WTC11 (cell line): ENCODE results near the gene FN3K.

Source experiments
- CREB1 ChIP-seq: sonication (generic); formaldehyde crosslinking; IDR thresholded peaks from 2 replicates; pipeline ENCODE4 v1.8.0; 2023; ENCODE audit warnings: mild to moderate bottlenecking, missing genetic modification reagents
- ESRRA ChIP-seq: sonication (generic); formaldehyde crosslinking; IDR thresholded peaks from 2 replicates; pipeline ENCODE4 v1.8.1; 2022; ENCODE audit warnings: mild to moderate bottlenecking, missing genetic modification reagents, borderline replicate concordance
- NFE2L1 ChIP-seq: sonication (generic); formaldehyde crosslinking; IDR thresholded peaks from 2 replicates; pipeline ENCODE4 v1.8.1; 2023; ENCODE audit warnings: missing genetic modification reagents
- NR3C1 ChIP-seq: sonication (generic); formaldehyde crosslinking; conservative IDR thresholded peaks from 2 replicates; pipeline ENCODE4 v1.8.1; 2023; ENCODE audit warnings: low read depth, mild to moderate bottlenecking, missing genetic modification reagents
- TEAD4 ChIP-seq: sonication (generic); formaldehyde crosslinking; IDR thresholded peaks from 2 replicates; pipeline ENCODE4 v1.8.0; 2022; ENCODE audit warnings: mild to moderate bottlenecking, missing genetic modification reagents
- ZNF121 ChIP-seq: sonication (generic); formaldehyde crosslinking; IDR thresholded peaks from 2 replicates; pipeline ENCODE4 v1.8.0; 2023; ENCODE audit warnings: missing genetic modification reagents
- ZNF416 ChIP-seq: fragments of 250-450 bp; sonication (Bioruptor Pico); IDR thresholded peaks from 2 replicates; pipeline ENCODE4 v1.9.0; 2021; ENCODE audit warnings: mild to moderate bottlenecking, inconsistent platforms
- TF ChIP-seq, protein P1 (sequence below): sonication (generic); formaldehyde crosslinking; IDR thresholded peaks from 2 replicates; pipeline ENCODE4 v1.8.1; 2022; ENCODE audit warnings: missing genetic modification reagents, borderline replicate concordance
- TF ChIP-seq, protein P2 (sequence below): fragments of 200-600 bp; IDR thresholded peaks from 2 replicates; pipeline ENCODE4 v1.8.0; 2022; ENCODE audit warnings: antibody characterized with exemption
- TF ChIP-seq, protein P3 (sequence below): sonication (generic); formaldehyde crosslinking; IDR thresholded peaks from 2 replicates; pipeline ENCODE4 v1.8.1; 2022; ENCODE audit warnings: mild to moderate bottlenecking, missing genetic modification reagents, moderate library complexity, borderline replicate concordance
- TF ChIP-seq, protein P4 (sequence below): sonication (generic); formaldehyde crosslinking; IDR thresholded peaks from 2 replicates; pipeline ENCODE4 v1.8.0; 2023; ENCODE audit warnings: missing genetic modification reagents
- TF ChIP-seq, protein P5 (sequence below): sonication (generic); formaldehyde crosslinking; IDR thresholded peaks from 2 replicates; pipeline ENCODE4 v1.8.0; 2022; ENCODE audit warnings: missing genetic modification reagents
- TF ChIP-seq, protein P6 (sequence below): sonication (generic); formaldehyde crosslinking; IDR thresholded peaks from 2 replicates; pipeline ENCODE4 v1.8.0; 2023; ENCODE audit warnings: mild to moderate bottlenecking, missing genetic modification reagents

DNA sequence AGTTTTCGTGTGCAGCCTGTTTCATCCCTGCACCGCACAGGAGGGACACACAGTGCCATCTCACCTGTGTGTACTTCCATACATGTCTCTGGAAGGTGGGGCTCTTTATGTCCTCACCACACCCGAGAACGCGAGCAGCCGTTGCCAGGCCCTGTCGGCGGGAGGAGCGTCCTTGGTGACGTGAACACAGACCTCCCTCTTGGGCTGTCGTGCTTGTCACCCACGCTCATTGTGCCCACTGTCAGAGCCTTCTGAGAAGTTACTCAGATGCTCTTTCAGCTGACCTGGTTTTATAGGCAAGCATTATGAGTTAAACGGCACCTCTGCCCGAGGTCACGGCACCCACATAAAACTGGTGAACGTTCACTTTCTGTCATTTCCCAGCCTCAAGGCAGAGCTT lies 64.2 kb downstream of the FN3K start:
- TF ChIP-seq, protein P1, sequence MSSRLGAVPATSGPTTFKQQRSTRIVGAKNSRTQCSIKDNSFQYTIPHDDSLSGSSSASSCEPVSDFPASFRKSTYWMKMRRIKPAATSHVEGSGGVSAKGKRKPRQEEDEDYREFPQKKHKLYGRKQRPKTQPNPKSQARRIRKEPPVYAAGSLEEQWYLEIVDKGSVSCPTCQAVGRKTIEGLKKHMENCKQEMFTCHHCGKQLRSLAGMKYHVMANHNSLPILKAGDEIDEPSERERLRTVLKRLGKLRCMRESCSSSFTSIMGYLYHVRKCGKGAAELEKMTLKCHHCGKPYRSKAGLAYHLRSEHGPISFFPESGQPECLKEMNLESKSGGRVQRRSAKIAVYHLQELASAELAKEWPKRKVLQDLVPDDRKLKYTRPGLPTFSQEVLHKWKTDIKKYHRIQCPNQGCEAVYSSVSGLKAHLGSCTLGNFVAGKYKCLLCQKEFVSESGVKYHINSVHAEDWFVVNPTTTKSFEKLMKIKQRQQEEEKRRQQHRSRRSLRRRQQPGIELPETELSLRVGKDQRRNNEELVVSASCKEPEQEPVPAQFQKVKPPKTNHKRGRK (CRISPR knock-in tag) = no peak
- TF ChIP-seq, protein P2, sequence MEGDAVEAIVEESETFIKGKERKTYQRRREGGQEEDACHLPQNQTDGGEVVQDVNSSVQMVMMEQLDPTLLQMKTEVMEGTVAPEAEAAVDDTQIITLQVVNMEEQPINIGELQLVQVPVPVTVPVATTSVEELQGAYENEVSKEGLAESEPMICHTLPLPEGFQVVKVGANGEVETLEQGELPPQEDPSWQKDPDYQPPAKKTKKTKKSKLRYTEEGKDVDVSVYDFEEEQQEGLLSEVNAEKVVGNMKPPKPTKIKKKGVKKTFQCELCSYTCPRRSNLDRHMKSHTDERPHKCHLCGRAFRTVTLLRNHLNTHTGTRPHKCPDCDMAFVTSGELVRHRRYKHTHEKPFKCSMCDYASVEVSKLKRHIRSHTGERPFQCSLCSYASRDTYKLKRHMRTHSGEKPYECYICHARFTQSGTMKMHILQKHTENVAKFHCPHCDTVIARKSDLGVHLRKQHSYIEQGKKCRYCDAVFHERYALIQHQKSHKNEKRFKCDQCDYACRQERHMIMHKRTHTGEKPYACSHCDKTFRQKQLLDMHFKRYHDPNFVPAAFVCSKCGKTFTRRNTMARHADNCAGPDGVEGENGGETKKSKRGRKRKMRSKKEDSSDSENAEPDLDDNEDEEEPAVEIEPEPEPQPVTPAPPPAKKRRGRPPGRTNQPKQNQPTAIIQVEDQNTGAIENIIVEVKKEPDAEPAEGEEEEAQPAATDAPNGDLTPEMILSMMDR = no peak
- TF ChIP-seq, protein P3, sequence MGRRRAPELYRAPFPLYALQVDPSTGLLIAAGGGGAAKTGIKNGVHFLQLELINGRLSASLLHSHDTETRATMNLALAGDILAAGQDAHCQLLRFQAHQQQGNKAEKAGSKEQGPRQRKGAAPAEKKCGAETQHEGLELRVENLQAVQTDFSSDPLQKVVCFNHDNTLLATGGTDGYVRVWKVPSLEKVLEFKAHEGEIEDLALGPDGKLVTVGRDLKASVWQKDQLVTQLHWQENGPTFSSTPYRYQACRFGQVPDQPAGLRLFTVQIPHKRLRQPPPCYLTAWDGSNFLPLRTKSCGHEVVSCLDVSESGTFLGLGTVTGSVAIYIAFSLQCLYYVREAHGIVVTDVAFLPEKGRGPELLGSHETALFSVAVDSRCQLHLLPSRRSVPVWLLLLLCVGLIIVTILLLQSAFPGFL (CRISPR knock-in tag) = no peak
- TF ChIP-seq NR3C1 (CRISPR knock-in tag) = no peak
- TF ChIP-seq ESRRA (CRISPR knock-in tag) = no peak
- TF ChIP-seq, protein P4, sequence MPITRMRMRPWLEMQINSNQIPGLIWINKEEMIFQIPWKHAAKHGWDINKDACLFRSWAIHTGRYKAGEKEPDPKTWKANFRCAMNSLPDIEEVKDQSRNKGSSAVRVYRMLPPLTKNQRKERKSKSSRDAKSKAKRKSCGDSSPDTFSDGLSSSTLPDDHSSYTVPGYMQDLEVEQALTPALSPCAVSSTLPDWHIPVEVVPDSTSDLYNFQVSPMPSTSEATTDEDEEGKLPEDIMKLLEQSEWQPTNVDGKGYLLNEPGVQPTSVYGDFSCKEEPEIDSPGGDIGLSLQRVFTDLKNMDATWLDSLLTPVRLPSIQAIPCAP = no peak
- TF ChIP-seq NFE2L1 (CRISPR knock-in tag) = no peak
- TF ChIP-seq, protein P5, sequence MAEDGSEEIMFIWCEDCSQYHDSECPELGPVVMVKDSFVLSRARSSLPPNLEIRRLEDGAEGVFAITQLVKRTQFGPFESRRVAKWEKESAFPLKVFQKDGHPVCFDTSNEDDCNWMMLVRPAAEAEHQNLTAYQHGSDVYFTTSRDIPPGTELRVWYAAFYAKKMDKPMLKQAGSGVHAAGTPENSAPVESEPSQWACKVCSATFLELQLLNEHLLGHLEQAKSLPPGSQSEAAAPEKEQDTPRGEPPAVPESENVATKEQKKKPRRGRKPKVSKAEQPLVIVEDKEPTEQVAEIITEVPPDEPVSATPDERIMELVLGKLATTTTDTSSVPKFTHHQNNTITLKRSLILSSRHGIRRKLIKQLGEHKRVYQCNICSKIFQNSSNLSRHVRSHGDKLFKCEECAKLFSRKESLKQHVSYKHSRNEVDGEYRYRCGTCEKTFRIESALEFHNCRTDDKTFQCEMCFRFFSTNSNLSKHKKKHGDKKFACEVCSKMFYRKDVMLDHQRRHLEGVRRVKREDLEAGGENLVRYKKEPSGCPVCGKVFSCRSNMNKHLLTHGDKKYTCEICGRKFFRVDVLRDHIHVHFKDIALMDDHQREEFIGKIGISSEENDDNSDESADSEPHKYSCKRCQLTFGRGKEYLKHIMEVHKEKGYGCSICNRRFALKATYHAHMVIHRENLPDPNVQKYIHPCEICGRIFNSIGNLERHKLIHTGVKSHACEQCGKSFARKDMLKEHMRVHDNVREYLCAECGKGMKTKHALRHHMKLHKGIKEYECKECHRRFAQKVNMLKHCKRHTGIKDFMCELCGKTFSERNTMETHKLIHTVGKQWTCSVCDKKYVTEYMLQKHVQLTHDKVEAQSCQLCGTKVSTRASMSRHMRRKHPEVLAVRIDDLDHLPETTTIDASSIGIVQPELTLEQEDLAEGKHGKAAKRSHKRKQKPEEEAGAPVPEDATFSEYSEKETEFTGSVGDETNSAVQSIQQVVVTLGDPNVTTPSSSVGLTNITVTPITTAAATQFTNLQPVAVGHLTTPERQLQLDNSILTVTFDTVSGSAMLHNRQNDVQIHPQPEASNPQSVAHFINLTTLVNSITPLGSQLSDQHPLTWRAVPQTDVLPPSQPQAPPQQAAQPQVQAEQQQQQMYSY (CRISPR knock-in tag) = no peak
- no peak for TF ChIP-seq ZNF121 (CRISPR knock-in tag)
- no peak for TF ChIP-seq CREB1 (CRISPR knock-in tag)
- TF ChIP-seq ZNF416 (CRISPR knock-in tag) = no peak
- no peak for TF ChIP-seq TEAD4 (CRISPR knock-in tag)
- TF ChIP-seq, protein P6, sequence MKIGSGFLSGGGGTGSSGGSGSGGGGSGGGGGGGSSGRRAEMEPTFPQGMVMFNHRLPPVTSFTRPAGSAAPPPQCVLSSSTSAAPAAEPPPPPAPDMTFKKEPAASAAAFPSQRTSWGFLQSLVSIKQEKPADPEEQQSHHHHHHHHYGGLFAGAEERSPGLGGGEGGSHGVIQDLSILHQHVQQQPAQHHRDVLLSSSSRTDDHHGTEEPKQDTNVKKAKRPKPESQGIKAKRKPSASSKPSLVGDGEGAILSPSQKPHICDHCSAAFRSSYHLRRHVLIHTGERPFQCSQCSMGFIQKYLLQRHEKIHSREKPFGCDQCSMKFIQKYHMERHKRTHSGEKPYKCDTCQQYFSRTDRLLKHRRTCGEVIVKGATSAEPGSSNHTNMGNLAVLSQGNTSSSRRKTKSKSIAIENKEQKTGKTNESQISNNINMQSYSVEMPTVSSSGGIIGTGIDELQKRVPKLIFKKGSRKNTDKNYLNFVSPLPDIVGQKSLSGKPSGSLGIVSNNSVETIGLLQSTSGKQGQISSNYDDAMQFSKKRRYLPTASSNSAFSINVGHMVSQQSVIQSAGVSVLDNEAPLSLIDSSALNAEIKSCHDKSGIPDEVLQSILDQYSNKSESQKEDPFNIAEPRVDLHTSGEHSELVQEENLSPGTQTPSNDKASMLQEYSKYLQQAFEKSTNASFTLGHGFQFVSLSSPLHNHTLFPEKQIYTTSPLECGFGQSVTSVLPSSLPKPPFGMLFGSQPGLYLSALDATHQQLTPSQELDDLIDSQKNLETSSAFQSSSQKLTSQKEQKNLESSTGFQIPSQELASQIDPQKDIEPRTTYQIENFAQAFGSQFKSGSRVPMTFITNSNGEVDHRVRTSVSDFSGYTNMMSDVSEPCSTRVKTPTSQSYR (CRISPR knock-in tag) = no peak
